Superior temporal gyrus (tissue), 1 donor: ENCODE data around the gene CARMIL1.

Source experiments
- DNase-seq: peaks from one replicate; pipeline ENCODE4 v3.0.0-alpha.2; 2016; ENCODE audit errors: extremely low spot score

CARMIL1 gene

DNA sequence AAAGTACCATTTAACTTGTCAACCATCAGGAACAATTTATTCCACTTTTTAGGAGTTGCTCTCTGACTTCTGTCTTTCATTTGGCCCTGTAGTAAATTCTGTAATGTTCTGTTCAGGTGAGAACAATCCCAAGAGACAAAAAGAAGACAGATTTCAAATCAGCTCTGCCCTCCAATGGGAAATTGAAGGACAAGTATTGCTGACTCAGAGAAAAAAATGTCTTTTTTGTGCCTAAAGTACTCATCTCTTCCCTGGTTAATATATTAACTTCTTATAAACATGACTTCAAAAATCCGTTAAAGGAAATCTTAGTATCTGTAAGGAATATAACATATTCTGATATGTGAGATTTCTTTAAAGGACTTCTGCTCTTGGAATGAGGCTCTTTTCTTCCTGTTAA, 334.2 kb downstream of the CARMIL1 start:
- no peak for DNase-seq

DNA sequence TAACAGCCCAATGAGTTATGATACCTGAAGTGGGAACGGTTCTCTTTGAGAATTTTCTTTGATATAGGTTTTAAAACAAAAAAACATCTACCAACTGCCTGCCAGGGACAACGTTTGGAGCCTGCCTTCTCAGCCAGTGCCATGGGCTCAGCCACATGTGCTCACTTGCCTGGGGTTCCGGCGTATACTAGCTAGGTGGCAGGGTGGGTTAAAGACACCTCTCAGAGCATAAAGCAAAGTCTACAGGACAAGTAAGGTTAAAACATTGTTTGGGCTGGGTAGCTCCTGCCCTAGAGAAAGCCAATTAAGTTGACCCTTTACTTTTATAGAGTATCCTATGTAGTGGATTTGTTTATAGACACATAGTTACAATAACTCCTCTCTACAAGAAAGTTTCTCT, 334.9 kb downstream of the CARMIL1 start:
- no peak for DNase-seq

DNA sequence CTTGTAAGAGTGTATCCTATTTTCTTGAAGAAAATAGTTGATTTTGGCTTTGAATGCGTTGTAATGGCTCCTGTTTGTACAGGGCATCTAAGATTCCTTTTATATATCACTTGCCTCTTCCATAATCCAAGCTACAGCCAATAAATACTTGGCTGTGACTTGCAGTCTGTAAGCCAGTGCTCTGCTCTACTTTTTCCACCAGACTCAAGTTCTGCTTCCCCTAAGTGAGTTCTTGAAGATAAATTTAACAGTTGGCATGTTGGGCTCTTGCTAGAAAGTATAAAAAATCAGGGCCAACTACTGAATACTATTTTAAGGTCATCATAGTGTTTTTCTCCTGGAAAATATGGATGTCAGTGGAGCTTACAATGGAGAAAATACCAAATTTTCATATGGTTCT, 336.3 kb downstream of the CARMIL1 start:
- peak; percentile 32 for DNase-seq

DNA sequence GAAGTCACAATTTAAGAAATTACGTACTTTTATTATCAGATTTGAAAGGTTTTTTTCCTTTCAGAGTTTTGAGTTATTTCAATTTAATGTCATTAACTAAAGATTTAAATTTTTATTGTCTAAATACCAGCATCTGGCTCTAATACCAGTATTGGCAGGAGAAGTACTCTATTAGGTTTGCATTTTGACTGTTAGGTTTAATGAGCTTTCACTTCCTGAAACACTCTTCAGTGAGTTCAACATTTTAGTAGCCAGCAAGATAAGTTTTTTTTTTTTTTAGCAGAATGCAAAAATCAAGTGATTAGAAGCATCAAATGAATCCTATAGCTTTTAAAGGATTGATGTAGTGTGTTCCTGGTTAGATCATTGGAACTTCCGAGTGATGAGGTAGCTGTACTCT, 338.8 kb downstream of the CARMIL1 start:
- no peak for DNase-seq

DNA sequence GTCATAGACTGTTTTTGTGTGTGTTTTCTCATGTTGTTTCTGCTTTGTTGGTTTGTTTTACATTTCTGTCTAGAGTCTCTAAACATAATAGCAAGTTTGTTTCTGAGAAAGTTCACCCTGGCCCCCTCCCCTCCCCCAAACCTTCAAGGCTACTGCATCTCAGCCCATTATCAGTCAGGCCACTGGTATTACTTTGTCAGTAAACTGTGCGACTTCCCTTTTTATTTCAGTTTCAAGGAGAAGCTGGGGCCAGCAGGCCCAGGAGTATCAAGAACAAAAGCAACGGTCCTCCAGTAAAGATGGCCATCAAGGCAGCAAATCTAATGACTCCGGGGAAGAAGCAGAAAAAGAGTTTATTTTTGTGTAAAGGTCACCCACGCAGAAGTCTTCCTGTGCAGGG, 340.0 kb downstream of the CARMIL1 start:
- no peak for DNase-seq

DNA sequence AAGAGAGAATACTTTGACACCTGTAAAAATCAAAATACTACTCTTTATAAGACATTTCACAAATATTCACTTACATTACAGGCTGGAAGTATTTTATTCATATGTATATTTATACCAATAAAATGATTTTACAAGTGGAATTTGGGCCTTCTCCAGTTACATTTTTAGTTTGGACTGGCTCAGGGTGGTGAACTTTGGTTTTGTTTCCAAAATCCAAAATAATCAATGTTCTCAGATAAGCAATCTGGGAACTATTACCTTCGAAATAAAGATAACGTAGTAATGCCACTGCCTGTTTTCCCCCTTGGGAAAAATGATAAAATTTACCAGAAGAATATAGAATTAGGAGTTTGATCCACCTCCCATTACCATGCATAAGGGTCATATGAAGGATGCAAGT, 341.2 kb downstream of the CARMIL1 start:
- DNase-seq = no peak

DNA sequence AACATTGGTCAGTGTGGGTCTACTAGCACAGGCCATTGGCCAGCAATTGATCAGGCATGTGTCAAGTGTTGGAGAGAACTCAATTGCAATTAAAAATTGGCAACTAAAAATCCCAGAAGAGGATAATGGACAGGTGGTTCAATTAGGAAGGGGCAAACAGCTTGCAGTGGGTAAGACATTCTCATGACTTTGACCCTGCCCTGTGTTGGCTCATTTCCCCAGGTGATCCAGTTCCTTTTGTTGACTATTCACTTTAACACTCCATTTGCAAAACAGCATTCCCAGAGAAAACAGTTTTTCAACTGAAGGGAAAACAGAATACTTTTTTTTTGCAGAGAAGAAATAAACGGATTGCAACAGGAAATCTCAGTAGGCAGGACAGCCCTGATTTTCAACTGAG, 343.9 kb downstream of the CARMIL1 start:
- no peak for DNase-seq

DNA sequence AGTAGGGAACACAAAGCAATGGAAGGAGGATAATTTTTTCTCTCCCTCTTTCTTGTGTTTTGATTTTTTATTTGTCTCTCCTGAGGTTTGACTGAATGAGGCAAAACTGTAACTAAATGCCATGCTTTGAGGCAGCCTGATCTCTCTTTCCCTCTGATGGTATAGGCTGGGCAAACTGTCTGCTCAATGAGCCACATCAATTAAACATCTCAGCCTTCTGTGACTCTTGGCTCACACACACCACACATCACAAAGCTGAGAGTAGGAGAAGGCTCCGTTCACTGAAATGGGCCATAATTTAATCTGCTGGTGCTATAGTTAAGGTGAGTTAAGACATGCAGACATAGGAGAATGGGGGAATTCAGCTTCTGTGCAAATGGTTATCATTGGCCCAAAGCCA, 344.7 kb downstream of the CARMIL1 start:
- no peak for DNase-seq

DNA sequence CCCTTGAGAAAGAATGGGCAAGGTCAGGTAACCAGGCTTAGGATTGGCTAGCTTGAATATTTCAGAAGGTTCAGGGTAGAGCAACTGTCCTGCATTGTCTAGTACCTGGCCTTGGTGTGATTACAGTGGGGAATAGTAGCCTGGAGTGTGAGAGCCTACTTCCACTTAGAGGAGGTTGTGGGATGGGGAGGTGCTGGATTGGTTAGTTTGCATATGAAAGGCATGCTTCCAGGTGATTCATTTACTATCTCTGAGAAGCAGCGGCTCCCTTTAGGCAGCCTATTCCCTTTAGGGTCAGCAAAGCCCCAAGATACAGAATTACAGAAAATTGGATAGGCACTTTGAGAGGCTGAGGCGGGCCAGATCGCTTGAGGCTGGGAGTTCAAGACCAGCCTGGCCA, 347.8 kb downstream of the CARMIL1 start:
- no peak for DNase-seq

DNA sequence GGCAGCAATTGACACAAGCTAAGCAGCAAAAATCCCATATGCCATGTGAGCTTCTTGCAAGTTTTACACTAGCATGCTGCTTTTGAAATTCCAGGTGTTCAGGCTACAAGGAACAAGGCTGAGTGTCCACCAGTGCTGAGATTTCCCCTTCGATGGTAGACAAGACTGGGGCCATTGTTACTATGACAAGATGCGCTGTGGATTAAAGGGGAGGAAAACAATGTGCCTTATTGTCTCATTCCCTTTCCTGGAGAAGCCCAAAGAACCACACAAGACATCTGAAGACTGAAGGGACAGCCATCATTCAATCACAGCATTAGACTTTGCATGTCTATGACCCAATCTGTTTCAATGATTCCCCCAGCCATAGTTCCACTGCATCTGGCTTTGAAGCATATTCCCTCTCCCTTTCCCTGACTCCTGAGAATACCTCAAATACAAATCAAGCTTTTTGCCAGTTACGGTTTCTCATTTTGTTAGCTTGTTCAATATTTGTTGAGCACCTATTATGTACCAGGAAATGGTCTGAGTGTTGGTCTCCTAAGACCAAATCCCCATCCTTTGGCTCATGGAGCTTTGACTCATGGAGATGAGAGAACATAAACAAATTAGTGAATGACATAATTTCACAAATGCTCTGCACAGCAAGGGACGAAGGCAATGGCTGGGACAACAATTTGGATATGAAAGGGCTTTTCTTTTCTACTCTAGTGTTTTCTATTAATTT, 349.5 kb downstream of the CARMIL1 start:
- no peak for DNase-seq

DNA sequence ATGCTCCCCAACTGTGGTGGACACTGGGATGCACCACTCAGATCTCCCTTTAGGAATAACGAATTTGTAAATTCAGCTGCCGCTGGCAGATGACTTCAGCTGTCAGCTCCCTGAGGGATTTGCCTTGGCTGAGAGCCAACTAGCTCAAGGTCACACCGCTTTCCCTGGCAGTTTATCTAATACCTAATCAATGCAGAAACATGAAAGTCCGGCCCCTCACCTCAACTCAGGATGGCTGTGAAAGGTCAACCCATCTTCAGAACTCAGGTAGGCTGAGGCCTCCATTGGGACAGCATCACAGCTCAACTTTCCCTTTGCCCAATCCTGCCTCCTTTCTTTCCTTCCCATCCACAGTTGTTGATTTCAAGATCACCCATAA, 350.0 kb downstream of the CARMIL1 start:
- no peak for DNase-seq

DNA sequence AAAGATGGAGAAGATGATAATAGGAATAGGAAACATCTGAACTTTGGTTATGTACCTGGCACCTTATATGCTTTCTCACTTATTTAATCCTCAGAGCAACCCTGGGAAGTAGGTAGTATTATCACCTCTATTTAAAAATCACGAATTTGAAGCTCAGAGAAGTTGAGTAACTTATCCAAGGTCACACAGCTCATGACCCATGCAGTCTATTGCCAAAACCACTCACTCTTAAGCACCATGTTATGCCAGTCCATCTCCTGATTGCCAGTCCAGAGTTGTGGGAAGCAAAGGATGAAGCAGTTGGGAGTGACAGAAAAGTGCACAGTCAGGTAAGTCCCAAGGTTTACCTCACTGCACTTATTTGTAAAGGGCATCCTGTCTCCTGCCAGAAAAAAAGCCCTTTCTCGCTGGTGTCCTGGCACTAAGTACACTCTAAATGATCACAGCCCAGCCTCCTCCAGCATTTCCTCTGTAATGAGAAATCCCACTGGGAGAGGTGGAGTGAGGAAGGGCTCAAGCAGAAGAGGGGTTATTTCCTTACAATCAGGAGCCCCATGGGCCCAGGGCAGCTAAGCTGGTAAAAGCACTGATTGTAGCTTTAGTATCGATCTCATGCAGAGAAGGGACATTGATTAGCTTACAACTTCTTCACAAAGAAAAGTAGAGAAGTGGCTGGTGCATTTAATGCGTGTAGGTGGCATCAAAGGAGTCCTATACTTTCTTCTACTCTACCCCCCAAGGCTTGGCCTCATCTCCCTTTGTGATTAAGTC, 351.5 kb downstream of the CARMIL1 start:
- no peak for DNase-seq

DNA sequence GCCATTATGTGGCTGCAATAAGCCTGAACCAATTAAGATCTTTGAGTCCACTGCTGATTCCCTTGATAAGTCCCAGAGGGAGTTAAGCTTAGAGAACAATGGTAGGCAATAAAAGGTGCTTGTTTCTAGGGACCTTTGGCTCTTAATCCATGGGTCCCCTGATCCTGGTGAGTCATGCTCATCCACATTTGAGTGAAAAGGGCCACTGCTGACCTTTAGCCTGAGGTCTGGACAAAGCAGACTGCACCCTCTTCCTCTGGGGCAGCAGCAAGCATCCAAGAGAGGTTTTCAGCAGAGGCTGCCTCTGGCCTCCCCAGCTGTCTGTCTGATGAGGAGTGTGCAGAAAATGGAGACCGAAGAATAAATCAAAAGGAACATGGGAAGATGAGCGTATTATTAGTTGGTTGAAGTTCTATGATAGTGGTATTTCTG, 356.7 kb downstream of the CARMIL1 start:
- DNase-seq = no peak

DNA sequence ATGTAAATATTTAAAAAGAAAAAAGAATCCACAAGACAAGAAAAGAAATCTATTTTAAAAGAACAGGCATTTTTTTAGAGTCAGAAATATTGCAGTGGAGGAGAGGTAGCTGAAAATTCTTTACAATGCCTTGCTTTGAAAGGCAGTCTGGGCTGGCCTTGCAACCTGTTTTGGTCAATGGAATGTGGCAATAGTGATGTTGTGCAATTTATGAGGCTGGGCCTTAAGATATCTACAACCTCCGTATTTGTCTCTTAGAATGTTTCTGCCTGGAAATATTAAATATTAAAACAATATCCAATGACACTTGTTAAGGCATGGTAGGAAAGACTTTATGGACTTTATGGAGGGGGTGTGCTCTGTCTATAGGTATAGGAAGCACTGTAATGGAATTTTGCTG, 358.0 kb downstream of the CARMIL1 start:
- no peak for DNase-seq

DNA sequence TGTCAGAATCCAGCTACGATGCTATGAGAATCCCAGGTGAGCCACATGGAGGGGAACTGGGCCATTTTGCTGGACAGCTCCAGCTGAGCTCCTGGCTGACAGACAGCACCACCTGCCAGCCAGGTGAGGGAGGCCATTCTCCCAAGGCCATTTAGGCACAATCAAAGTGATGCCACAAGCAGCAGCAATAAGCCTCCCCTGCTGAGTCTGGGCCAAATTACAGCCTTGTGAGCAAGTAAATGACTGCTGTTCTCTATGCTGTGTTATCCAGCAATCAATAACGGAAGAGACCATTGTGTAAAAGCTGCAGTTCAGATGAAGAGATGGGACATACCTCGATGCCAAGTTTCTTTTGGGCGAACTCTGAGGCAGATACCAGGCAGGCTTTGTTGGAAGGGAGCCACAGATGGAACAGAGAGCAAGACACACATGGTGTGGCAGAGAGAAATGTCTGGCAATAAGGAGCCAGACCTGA, 358.8 kb downstream of the CARMIL1 start:
- no peak for DNase-seq

DNA sequence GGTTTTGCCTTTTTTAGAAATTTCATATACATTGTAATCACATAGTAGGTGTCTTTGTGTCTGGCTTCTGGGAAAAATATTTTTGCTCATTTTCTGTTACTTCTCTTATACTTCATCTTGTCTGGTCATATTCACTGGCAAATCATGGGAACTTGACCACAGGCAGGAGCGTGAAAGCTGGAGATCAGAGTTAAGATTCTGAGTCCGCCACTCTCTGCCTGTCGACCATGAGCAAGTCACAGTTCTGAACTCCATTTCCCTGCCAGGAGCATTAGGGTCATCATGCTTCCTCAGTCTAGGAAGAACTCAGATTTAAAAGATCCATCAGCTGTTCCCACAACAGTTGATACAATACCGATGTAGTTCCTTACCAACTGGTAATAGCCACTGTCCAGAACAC, 360.5 kb downstream of the CARMIL1 start:
- no peak for DNase-seq

DNA sequence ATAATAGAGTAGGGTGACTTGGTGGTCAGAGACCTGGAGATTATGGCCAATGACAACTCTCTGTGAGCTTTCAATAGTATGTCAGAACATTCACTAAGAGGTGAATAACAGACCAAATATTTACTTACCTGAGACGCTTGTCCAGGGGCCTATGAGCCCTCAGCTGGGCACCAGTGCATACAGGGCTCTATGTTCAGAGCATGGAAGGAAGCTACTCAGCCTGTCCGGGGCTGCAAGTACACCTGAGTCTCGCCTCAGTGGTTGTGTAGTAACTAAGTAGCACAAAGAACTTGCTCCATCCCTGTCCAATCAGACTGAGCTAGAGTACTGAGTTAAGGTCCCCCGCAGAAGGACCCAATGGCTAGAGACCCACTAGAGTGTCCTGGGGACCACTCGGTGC, 361.3 kb downstream of the CARMIL1 start:
- no peak for DNase-seq

DNA sequence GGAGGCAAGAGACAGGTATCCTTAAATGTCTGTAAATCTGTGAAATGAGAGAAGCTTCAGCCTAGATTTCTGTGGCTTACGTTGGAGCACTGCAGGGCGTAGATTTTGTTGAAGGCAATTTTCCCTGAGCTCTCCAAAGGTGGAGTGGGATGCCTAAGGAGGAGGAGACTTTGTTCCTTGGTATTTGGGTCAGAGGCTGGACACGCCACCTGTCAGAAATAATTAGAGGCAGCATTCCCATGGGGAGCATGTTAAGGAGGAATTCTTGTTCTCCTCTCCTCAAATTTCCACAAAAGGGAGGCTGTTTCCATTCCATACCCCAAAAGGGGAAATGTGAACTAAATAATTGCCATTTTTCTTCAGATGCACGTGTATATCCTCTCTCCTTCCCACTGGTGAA, 361.7 kb downstream of the CARMIL1 start:
- DNase-seq = no peak

DNA sequence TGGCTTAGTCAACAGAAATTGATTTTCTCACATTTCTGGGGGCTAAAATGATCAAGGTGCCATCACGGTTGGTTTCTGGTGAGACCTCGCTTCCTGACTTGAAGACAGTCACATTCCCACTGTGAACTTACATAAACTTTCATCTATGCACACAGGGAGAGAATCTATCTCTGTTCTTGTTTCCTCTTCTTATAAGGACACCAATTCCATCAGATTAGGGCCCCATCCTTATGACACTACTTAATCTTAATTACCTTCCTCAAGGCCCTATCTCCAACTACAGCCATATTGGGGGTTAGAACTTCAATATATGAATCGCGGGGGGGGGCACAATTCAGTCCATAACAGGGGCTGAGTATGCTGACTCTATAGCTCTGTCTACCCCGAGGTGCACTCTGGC, 362.2 kb downstream of the CARMIL1 start:
- DNase-seq = no peak

DNA sequence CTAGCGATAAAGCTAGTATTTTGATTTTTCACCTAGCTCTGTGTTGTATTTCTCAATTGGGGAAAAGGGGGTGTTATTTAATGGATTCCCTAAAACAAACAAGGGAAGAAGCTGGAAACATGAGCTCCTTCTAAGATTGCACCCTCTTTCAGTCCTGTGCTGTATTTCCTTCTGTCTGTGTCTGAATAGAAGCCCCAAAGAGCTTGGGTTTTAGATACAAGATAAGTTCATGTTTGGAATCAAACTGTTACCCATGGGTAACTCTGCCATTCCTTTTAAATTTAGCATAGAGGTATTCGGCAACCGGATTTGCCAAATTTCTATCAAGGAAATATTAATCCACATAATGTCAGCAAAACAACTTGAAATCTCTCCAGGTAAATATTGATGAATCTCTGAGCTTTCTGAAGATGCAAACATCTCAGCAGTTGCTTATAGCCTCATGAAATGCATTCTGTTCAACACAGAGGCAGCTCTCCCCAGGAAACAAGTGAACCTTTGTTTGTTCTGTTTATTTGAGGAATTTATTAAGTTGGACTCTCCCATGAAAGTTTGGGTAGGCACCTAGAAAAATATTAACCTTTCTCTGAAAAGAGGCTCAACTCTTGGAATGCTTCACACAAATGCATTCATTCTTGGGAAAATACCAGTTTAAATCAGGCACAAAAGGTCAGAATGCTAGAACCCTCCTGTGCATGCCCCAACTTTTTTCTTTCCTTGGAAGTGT, 362.9 kb downstream of the CARMIL1 start:
- DNase-seq = no peak

DNA sequence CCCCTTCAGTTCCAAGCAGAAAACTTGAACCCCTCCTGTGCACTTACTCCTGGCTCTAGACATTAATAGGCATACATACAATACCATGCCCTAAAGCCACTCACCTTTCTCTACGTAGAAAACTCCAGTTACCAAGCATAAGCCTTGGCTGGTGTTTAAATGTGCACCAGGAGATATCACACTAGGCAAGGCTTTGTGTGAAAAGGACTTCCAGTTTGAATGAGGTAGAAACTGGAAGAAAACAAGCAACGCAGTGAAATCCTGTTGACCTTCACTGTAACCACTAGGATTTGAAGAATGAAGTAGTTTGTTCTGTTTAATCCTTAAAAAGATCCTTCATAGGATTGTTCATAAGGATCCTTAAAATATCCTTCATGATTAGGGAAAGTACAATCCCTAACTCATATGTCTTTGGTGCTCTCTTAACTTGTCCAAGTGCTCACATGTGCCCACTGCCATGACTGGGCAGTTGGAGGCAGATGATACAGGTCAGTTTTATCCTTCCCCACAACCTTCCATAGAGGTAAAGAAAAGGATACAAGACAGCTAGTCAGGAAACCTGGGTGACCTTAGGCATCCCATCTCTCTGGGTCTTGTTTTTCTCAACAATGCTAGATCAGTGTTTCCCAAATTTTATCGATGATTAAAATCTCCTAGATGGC, 363.6 kb downstream of the CARMIL1 start:
- no peak for DNase-seq

DNA sequence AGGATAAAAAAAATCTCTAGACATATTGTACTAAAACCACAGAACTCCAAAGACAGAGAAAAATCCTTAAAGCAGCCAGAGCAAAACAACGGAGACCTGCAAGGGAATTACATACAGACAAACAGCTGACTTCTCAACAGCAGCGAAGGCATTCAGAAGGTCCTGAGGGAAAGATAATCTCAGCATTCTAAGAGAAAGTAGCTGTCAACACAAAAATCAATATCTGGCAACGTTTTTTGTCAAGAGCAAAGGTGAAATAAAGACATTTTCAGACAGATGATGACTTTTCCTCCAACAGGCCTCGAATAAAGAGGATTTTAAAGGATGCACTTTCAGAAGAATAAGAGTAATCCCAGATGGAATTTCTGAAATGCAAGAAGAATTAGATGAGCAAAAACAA, 366.7 kb downstream of the CARMIL1 start:
- no peak for DNase-seq
